ENCODE data around the gene SHB. TPM values are rescaled to one million over a fixed set of nuclear protein-coding genes. Genes with fewer than 3 reads are reported as not detected.

Gene SHB
- total and polyA plus RNA-seq, 2 of the 8 experiments (the other 6 are each of a cell fraction or from before 2014, with no cell fraction given), result 4.1 to 12.6 TPM

GRCh38 chr9:37947977-37948376 is 121.0 kb downstream of the SHB start:
- Histone ChIP-seq H4K20me1 (replicated peaks in 1 of 2; ENCODE audit: control insufficient read depth in 1 of 2, insufficient read depth in 2 of 2, low read length in 2 of 2) (peaks cover 2% of the 10 kb centered on the region in 2 experiments), H3K79me2 (ENCODE audit: control insufficient read depth in 1 of 2, insufficient read depth in 2 of 2, low read length in 2 of 2) (no peaks in the 10 kb centered on the region)
- TF ChIP-seq EGR1 (IDR thresholded peaks at IDR 0.05; ENCODE audit: borderline replicate concordance, low read depth, low read length) (no peak), MAFK (IDR thresholded peaks at IDR 0.05; ENCODE audit: low read depth, low read length) (no peak), POLR2AphosphoS5 (IDR thresholded peaks at IDR 0.05; ENCODE audit: low read depth, low read length) (no peak), SP2 (IDR thresholded peaks at IDR 0.05; ENCODE audit: low read length) (no peak), RAD21 (IDR thresholded peaks at IDR 0.05 in 1 of 2, conservative IDR thresholded peaks at IDR 0.05 in 1 of 2; ENCODE audit: low read depth in 2 of 2, low read length in 2 of 2) (no peak), CTBP2 (IDR thresholded peaks at IDR 0.05; ENCODE audit: borderline replicate concordance, insufficient read depth, insufficient read length, low read length) (no peak), CEBPB (IDR thresholded peaks at IDR 0.05; ENCODE audit: low read depth, low read length) (no peak), RBBP5 (IDR thresholded peaks at IDR 0.05; ENCODE audit: borderline replicate concordance, low read depth, low read length) (no peak), TAF7 (optimal IDR thresholded peaks at IDR 0.05; ENCODE audit: borderline replicate concordance, low read depth, low read length) (no peak), ASH2L (IDR thresholded peaks at IDR 0.05; ENCODE audit: low read length) (no peak), POU5F1 (IDR thresholded peaks at IDR 0.05; ENCODE audit: low read depth, low read length) (no peak), ATF3 (IDR thresholded peaks at IDR 0.05; ENCODE audit: insufficient read depth, low read depth, low read length) (no peak), RNF2 (IDR thresholded peaks at IDR 0.05; ENCODE audit: borderline replicate concordance, low read depth, low read length, missing control alignments, poor library complexity, severe bottlenecking) (no peak)

More at GRCh38 chr9:37947977-37948376, 121.0 kb downstream of the SHB start:
- DNase-seq (ENCODE audit: low read depth in 1 of 2, low spot score in 2 of 2) (no peak), FAIRE-seq (no peak)
- Histone ChIP-seq H3K4me1 (replicated peaks in 1 of 4; ENCODE audit: control insufficient read depth in 3 of 4, insufficient read depth in 4 of 4, low read length in 3 of 4) (peaks cover 6 to 21% (median 14%) of the 10 kb centered on the region in 4 experiments), H3K56ac (replicated peaks; ENCODE audit: insufficient read length, low read depth, low read length) (no peak overlapping the region), H4K8ac (ENCODE audit: extremely low read depth, insufficient read depth, low read length) (no peak overlapping the region), H3K79me1 (ENCODE audit: low read depth, low read length) (no peaks in the 10 kb centered on the region), H3K9ac (replicated peaks in 1 of 4; ENCODE audit: extremely low read depth in 1 of 4, low read depth in 3 of 4, low read length in 3 of 4) (no peak overlapping the region), H2AFZ (ENCODE audit: low read length) (no peak overlapping the region), H3K36me3 (ENCODE audit: control insufficient read depth in 2 of 4, insufficient read depth in 4 of 4, low read length in 3 of 4) (peaks cover 0 to 16% (median under 1%) of the 10 kb centered on the region in 4 experiments; a peak in 4 of 8 replicates), H3K27ac (ENCODE audit: low read depth, low read length) (no peak overlapping the region), H2BK20ac (ENCODE audit: low read length) (no peak overlapping the region), H3K27me3 (replicated peaks in 1 of 4; ENCODE audit: control insufficient read depth in 3 of 4, extremely low read depth in 1 of 4, insufficient read depth in 3 of 4, low read length in 3 of 4) (no peaks in the 10 kb centered on the region), H3K23me2 (ENCODE audit: low read depth, low read length) (0 out of 2 replicates have a peak, but pooled peaks cover 2% of the 10 kb centered on the region), H2BK12ac (ENCODE audit: low read depth, low read length) (no peak overlapping the region), H2BK120ac (replicated peaks; ENCODE audit: low read depth, low read length) (no peak overlapping the region), H3K4me3 (ENCODE audit: extremely low read depth in 1 of 4, insufficient read depth in 2 of 4, low read depth in 3 of 4, low read length in 4 of 4) (no peak overlapping the region), H2BK5ac (ENCODE audit: low read depth, low read length) (no peak overlapping the region), H3K23ac (ENCODE audit: insufficient read length) (no peak overlapping the region), H2AK5ac (ENCODE audit: low read depth, low read length) (no peak overlapping the region), H4K5ac (ENCODE audit: insufficient read length, low read depth, low read length) (no peak overlapping the region), H3K4me2 (ENCODE audit: insufficient read depth in 1 of 2, low read depth in 2 of 2, low read length in 2 of 2) (no peak overlapping the region), H3K9me3 (ENCODE audit: insufficient read depth in 2 of 2, low read depth in 1 of 2, low read length in 1 of 2) (no peaks in the 10 kb centered on the region), H2BK15ac (ENCODE audit: low read length) (no peak overlapping the region), H4K91ac (replicated peaks; ENCODE audit: insufficient read length, low read length) (no peak overlapping the region), H3K4ac (replicated peaks; ENCODE audit: insufficient read length, low read depth, low read length) (no peak overlapping the region), H3K18ac (ENCODE audit: extremely low read depth, low read length) (no peak overlapping the region), H3K14ac (ENCODE audit: insufficient read length) (no peak overlapping the region)
- ChIA-PET POLR2A (ENCODE audit: partially characterized antibody) (no interaction called here), CTCF (ENCODE audit: partially characterized antibody) (interaction anchor here (0.9 kb wide), 1 partner anchor 10 kb away, joined by 3 read pairs; no protein-coding TSS in a partner anchor)
- WGBS, 2 experiments (ENCODE audit: extremely low coverage in 1 of 2, insufficient coverage in 1 of 2, insufficient read length in 1 of 2, insufficient replicate concordance in 2 of 2, low coverage in 1 of 2, low lambda C conversion rate in 2 of 2, missing lambda C conversion rate in 1 of 2), result 94% methylated on average over 9 of the region's 9 CpGs; no CpG with 5 or more reads in 1 of the 2 experiments
